Skin of body (tissue), 2 donors: ENCODE data around the gene ZNF577. TPM values are rescaled to one million over a fixed set of nuclear protein-coding genes. Genes with fewer than 3 reads are reported as not detected.

Experiments used
- DNase-seq: peaks from one replicate; lab custom pipeline; 2025; lab: John Stamatoyannopoulos, UW
- total RNA-seq: library from RNA; depleted of rRNA; stranded (reverse); fragments of >200 nt; gene quantifications from one replicate; pipeline ENCODE4 v1.2.3, GENCODE V29; 2014

Gene ZNF577
- total RNA-seq, 1 donor from 2014 or later: 16.3 TPM

GRCh38 chr19:51873097-51873496, 14.7 kb downstream of the ZNF577 start:
- DNase-seq: no peak

DNA sequence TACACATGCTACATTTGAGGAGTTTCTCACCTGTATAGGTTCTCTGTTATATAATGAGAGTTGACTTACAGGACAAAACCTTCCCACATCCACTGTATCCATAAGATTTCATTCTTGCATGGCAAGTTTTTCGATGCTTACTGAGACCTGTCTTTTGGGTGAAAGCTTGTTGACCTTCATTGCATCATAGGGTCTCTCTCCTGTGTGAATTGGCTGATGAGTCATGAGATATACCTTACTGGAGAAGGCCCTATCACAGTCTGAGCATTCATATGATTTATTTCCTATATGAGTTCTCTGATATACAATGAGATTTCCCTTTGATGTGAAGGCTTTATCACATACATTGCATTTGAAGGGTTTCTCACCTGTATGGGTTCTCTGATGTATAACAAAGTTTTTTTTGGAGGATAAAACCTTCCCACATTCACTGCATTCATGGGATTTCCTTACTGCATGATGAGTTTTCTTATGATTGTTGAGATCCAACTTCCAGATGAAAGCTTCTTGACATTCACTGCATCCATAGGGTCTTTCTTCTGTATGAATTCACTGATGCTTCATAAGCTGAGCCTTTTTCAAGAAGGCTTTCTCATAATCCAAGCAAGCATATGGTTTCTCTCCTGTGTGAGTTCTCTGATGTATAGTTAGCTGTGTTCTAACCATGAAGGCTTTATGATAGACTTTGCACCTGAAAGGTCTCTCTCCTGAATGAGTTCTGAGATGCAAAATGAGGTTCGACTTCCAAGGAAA, 25.7 kb downstream of the ZNF577 start:
- DNase-seq: no peak

- DNase-seq: no peak
Measured at GRCh38 chr19:51837145-51837544, 50.6 kb downstream of the ZNF577 start.

- no peak for DNase-seq
Measured at GRCh38 chr19:51830274-51830673, 57.5 kb downstream of the ZNF577 start.

- no peak for DNase-seq
Measured at GRCh38 chr19:51824281-51825005, 63.3 kb downstream of the ZNF577 start.

DNA sequence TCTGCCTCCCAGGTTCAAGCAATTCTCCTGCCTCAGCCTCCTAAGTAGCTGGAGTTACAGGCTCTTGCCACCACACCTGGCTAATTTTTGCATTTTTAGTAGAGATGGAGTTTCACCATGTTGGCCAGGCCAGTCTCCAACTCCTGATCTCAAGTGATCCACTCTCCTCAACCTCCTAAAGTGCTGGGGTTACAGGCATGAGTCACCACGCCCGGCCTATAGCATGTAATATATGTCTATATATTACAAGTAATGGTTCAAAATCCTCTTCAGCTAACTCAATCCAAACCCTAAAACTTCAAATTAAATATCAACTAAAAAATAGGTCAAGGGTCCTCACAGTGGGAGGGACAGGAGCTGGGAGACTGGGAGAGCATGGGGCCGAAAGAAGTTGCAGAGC, 64.8 kb downstream of the ZNF577 start:
- no peak for DNase-seq

DNA sequence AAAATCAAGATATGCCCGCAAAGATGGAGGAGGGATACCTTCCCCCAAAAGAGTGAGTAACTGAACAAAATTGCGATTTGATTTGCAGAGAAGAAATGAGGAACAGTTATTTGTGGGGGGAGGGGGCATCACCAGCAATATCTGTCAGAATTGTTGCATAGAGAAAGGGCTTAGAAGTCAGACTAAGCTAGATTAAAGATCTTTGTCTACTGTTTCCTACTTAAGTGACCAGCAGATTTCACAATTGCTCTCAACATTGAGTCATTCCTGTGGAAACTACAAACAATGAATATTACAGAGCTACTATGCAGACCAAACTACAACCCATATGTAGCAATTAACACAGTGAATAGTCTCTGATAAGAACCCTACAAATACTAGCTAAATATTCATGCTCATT, 65.4 kb downstream of the ZNF577 start:
- DNase-seq: no peak

- no peak for DNase-seq
Measured at GRCh38 chr19:51821921-51822320, 65.8 kb downstream of the ZNF577 start.

- DNase-seq: no peak
Measured at GRCh38 chr19:51821456-51821855, 66.3 kb downstream of the ZNF577 start.

Other genes starting within 250 kb of the ZNF577 start
- gene SIGLEC14, start 241.1 kb downstream of the ZNF577 start, total RNA-seq: 1.6 TPM
- 5.3 TPM for gene SPACA6, start 194.6 kb downstream of the ZNF577 start, total RNA-seq
- 2.0 TPM for gene HAS1, start 164.0 kb downstream of the ZNF577 start, total RNA-seq
- gene FPR1, start 136.1 kb downstream of the ZNF577 start, total RNA-seq: 9.5 TPM
- gene FPR2, start 126.8 kb downstream of the ZNF577 start, total RNA-seq: 4.0 TPM
- 2.2 TPM for gene FPR3, start 92.8 kb downstream of the ZNF577 start, total RNA-seq
- 21.1 TPM for gene ZNF649, start 17.1 kb upstream of the ZNF577 start, total RNA-seq
- 5.6 TPM for gene ZNF613, start 39.5 kb upstream of the ZNF577 start, total RNA-seq
- 11.5 TPM for gene ZNF350, start 98.9 kb upstream of the ZNF577 start, total RNA-seq
- gene ZNF615, start 120.3 kb upstream of the ZNF577 start, total RNA-seq: 16.2 TPM
- gene ZNF614, start 140.4 kb upstream of the ZNF577 start, total RNA-seq: 10.4 TPM
- gene ZNF432, start 160.9 kb upstream of the ZNF577 start, total RNA-seq: 15.5 TPM
- gene ZNF841, start 207.8 kb upstream of the ZNF577 start, total RNA-seq: 29.5 TPM